Heart left ventricle (tissue), 16 donors: ENCODE data around the gene CRB1. TPM values are rescaled to one million over a fixed set of nuclear protein-coding genes. Genes with fewer than 3 reads are reported as not detected.
A peak's percentile ranks its signal among the peaks of the same experiment; 100 is the strongest.

Experiments used
- ATAC-seq, 4 donors: fragments of 200-7000 bp; cut with Tn5 transposase; one replicate each; pipeline ENCODE4 v1.9.1; 2020 to 2022; ENCODE audit warnings: moderate library complexity in 4 of 4, mild to moderate bottlenecking in 3 of 4, moderate number of reproducible peaks in 1 of 4
- DNase-seq, 5 donors: peaks; one replicate each; pipeline ENCODE4 v3.0.0-alpha.2; 2020
- H3K27ac ChIP-seq, 12 donors: fragments of 200-600 bp; sonication (generic) in 4 of 12; one replicate each; pipeline versions ENCODE4 v1.5.0 to v1.8.0; 2016 to 2022; ENCODE audit warnings: mild to moderate bottlenecking in 2 of 12
- H3K27me3 ChIP-seq, 9 donors: fragments of 200-600 bp; sonication (generic) in 2 of 9; one replicate each; pipeline versions ENCODE4 v1.5.1 to v1.8.0; 2016 to 2022; ENCODE audit warnings: mild to moderate bottlenecking in 3 of 9
- H3K36me3 ChIP-seq, 9 donors: fragments of 200-600 bp; sonication (generic) in 2 of 9; one replicate each; pipeline versions ENCODE4 v1.5.0 to v1.8.0; 2018 to 2022; ENCODE audit warnings: mild to moderate bottlenecking in 2 of 9
- H3K4me1 ChIP-seq, 12 donors: fragments of 200-600 bp; sonication (generic) in 4 of 12; one replicate each; pipeline versions ENCODE4 v1.5.0 to v1.8.0; 2016 to 2022; ENCODE audit warnings: mild to moderate bottlenecking in 3 of 12
- H3K4me3 ChIP-seq, 12 donors: fragments of 200-600 bp; sonication (generic) in 4 of 12; one replicate each; pipeline versions ENCODE4 v1.5.0 to v1.8.0; 2017 to 2022; ENCODE audit warnings: mild to moderate bottlenecking in 9 of 12, moderate library complexity in 4 of 12
- H3K9me3 ChIP-seq, 12 donors: fragments of 200-600 bp; sonication (generic) in 4 of 12; one replicate each; pipeline versions ENCODE4 v1.5.0 to v1.8.0; 2016 to 2022; ENCODE audit warnings: mild to moderate bottlenecking in 1 of 12
- POLR2A ChIP-seq, 2 donors: fragments of 450-650 bp; IDR thresholded peaks; one replicate each; pipeline ENCODE4 v1.6.1; 2017; ENCODE audit warnings: antibody characterized with exemption in 2 of 2, mild to moderate bottlenecking in 2 of 2, moderate library complexity in 2 of 2
- WGBS, 4 donors: extraction: QIAGEN DNeasy Blood & Tissue Kit in 2 of 4; methylation state at CpG; one replicate each; pipeline versions ENCODE4 v1.1.5 to v1.1.7; 2013 to 2018; 5-methylcytosine and 5-hydroxymethylcytosine counted together
- intact Hi-C, 10 donors: fragments of 100-400 bp; cut with DNase I; formaldehyde crosslinking; loops; one replicate each; pipeline versions ENCODE4 v1.11.1 to v1.14.2; 2022
- polyA plus RNA-seq, 2 donors: library from polyadenylated mRNA; stranded (reverse); fragments of 200-250 nt; gene quantifications; one replicate each; pipeline ENCODE4 v1.2.3, GENCODE V29; 2013
- total RNA-seq, 9 donors: library from RNA; depleted of rRNA in 2 of 9; stranded (reverse); fragments of >200 nt in 2 of 9; fragmentation: NEBNext Ultra II Directional in 3 of 9; extraction: Animal tissue kit (Norgen Biotek cat#: 25700) in 3 of 9; gene quantifications; one replicate each; pipeline versions ENCODE4 v1.1.0 to v1.2.4, GENCODE V29; 2016 to 2023
- TF ChIP-seq, protein P1 (sequence below), 12 donors: fragments of 200-600 bp; sonication (generic) in 4 of 12; IDR thresholded peaks; one replicate each; pipeline versions ENCODE4 v1.5.0 to v1.8.0; 2018 to 2022; ENCODE audit warnings: antibody characterized with exemption in 12 of 12, mild to moderate bottlenecking in 5 of 12
- donor health status: ischemic (EF 13 %, LVEDD 7.1; RV severe dilation, severe dysfunction).
- donor health status: healthy with polysubstance abuse.
- donor health status: DM: no; HTN: yes; CAD: no.
- donor health status: DM: no; HTN: no; CAD: no.
- donor health status: ischemic (EF 25% LVEDD 6.9; RV normal size, moderate dysfunction).
- donor health status: ischemic (EF 25% LVEDD 5.7; RV mildly dilated, moderate dysfunction).
- donor health status: healthy.
- donor health status: DM: yes; HTN: yes; CAD: no.
- donor health status: ischemic (EF 35%, LVEDD 5.7; RV mildly dilated, moderate dysfunction).
- donor health status: nonischemic (EF 11% LVEDD 7.7; RV severe dilation, severe dysfunction).
- donor health status: DM: yes; HTN: yes; CAD: no.
- donor health status: PGD.
- donor health status: ischemic (EF 29% LVEDD 5.4; RV normal size, mild dysfunction).
- donor health status: nonischemic (EF 23%, LVEDD 6.1; RV moderate dilation, normal function).

Gene CRB1
- total and polyA plus RNA-seq, 11 donors: 0.06 to 0.56 (median 0.29) TPM; not detected in 2

DNA sequence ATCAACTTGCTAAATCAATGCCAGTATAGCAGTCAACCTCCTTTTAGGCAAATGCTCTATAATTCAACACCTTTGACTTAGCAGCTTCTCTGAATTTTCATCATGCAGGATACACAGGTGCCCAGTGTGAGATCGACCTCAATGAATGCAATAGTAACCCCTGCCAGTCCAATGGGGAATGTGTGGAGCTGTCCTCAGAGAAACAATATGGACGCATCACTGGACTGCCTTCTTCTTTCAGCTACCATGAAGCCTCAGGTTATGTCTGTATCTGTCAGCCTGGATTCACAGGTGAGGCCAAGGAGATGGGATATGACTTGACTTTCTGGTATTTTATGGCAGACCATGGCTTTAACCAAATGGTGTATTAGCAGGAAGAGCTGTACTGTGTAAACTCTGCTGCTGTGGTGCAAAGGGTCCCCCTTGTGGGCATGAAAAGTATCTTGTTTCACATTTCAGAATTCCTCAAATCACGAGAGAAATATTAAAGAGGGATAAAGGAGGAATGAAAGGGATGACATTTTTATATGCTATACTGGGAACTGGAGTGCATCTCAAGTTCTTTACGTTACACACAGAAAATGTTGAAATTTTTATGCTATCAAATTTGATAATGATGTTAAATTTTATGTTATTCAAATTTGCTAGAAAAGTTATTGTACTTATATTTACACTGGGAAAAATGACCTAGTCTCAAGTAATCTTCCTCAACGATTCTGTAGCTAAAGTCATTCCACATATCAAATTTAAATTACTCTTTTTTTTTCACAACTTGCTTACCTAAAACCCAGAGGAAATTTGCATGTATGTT is 88.9 kb downstream of the CRB1 start:
- H3K27ac ChIP-seq: no peak overlapping the region
- H3K9me3 ChIP-seq: no peaks in the 10 kb centered on the region
- ATAC-seq: peak in 2 of 4 donors; percentile 66 to 69
- no peak overlapping the region for H3K4me3 ChIP-seq
- H3K4me1 ChIP-seq: no peaks in the 10 kb centered on the region
- H3K36me3 ChIP-seq: no peaks in the 10 kb centered on the region
- DNase-seq: peak in 2 of 5 donors; percentile 20 to 34
- intact Hi-C loops: loop anchor here (1.0 to 10.0 kb wide), 9 partner anchors 28 to 177 kb away; no protein-coding TSS in a partner anchor
- 47 to 61% (median 51%) methylated on average over 5 of the region's 5 CpGs for WGBS, 4 donors
- TF ChIP-seq POLR2A (IDR thresholded peaks at IDR 0.05): no peak
- TF ChIP-seq, protein P1, sequence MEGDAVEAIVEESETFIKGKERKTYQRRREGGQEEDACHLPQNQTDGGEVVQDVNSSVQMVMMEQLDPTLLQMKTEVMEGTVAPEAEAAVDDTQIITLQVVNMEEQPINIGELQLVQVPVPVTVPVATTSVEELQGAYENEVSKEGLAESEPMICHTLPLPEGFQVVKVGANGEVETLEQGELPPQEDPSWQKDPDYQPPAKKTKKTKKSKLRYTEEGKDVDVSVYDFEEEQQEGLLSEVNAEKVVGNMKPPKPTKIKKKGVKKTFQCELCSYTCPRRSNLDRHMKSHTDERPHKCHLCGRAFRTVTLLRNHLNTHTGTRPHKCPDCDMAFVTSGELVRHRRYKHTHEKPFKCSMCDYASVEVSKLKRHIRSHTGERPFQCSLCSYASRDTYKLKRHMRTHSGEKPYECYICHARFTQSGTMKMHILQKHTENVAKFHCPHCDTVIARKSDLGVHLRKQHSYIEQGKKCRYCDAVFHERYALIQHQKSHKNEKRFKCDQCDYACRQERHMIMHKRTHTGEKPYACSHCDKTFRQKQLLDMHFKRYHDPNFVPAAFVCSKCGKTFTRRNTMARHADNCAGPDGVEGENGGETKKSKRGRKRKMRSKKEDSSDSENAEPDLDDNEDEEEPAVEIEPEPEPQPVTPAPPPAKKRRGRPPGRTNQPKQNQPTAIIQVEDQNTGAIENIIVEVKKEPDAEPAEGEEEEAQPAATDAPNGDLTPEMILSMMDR (IDR thresholded peaks at IDR 0.05): peak; percentile 47 to 71 (median 64)
- no peaks in the 10 kb centered on the region for H3K27me3 ChIP-seq

DNA sequence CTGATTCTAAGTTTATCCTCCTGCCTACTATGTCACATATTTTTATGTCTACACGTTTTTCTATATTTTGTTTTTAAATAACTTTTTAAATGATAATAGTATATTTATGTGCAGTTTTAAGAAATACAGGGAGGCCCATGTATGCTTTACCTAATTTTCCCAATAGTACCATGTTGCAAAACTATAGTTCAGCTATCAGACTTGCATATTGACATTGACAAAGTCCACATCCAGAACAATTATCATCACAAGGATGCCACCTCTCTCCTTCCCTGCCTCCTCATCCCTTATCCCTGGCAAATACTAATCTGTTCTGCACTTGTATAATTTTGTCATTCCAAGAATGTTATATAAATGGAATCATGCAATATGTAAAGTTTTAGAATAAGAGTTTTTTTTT is 90.9 kb downstream of the CRB1 start:
- 35 to 70% (median 47%) methylated on average over 1 of the region's 1 CpG for WGBS, 4 donors
- Histone ChIP-seq H3K4me1 (no peaks in the 10 kb centered on the region), H3K27ac (no peak overlapping the region), H3K9me3 (no peaks in the 10 kb centered on the region), H3K36me3 (no peaks in the 10 kb centered on the region), H3K4me3 (no peak overlapping the region), H3K27me3 (no peaks in the 10 kb centered on the region)
- ATAC-seq (no peak), DNase-seq (no peak)
- intact Hi-C loops: loop anchor here in 9 of 10 donors (5.0 to 10.0 kb wide), 4 partner anchors 134 to 177 kb away; no protein-coding TSS in a partner anchor
- TF ChIP-seq, protein P1 (IDR thresholded peaks at IDR 0.05): no peak
- no peak for TF ChIP-seq POLR2A (IDR thresholded peaks at IDR 0.05)

GRCh38 chr1:197360068-197360467 is 92.0 kb downstream of the CRB1 start:
- WGBS, 4 donors: 38 to 57% (median 53%) methylated on average over 5 of the region's 5 CpGs
- H3K27ac ChIP-seq: no peak overlapping the region
- H3K36me3 ChIP-seq: no peaks in the 10 kb centered on the region
- no peaks in the 10 kb centered on the region for H3K27me3 ChIP-seq
- no peak for ATAC-seq
- H3K4me3 ChIP-seq: no peak overlapping the region
- TF ChIP-seq POLR2A (IDR thresholded peaks at IDR 0.05): no peak
- TF ChIP-seq, protein P1 (IDR thresholded peaks at IDR 0.05): no peak
- DNase-seq: no peak
- intact Hi-C loops: no loop called here
- H3K4me1 ChIP-seq: no peaks in the 10 kb centered on the region
- no peaks in the 10 kb centered on the region for H3K9me3 ChIP-seq

DNA sequence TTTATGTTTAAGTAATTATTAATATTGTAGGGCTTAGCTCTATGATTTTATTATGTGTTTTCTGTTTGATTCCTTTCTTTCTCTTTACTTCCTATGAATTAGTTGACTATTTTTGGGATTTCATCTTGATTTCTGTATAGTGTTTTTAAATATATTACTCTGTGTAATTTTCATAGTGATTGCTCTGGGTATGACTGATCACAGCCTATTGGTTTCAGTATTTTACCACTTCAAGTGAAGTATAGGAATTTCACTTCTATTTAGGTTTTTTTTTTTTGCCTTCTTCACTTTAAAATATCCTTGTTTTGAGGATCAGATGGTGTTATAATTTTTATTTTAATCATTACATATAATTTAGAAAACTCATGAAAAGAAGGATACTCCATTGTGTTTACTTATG is 94.8 kb downstream of the CRB1 start:
- intact Hi-C loops: no loop called here
- H3K36me3 ChIP-seq: no peaks in the 10 kb centered on the region
- TF ChIP-seq, protein P1 (IDR thresholded peaks at IDR 0.05): no peak
- TF ChIP-seq POLR2A (IDR thresholded peaks at IDR 0.05): no peak
- H3K4me1 ChIP-seq: no peaks in the 10 kb centered on the region
- H3K4me3 ChIP-seq: no peak overlapping the region
- no peaks in the 10 kb centered on the region for H3K27me3 ChIP-seq
- DNase-seq (no peak), ATAC-seq (no peak)
- H3K27ac ChIP-seq: no peak overlapping the region
- no peaks in the 10 kb centered on the region for H3K9me3 ChIP-seq
